HG03039 (cell line): ENCODE measurements around the gene AMER2.

Experiments
- ATAC-seq: cut with Tn5 transposase; IDR thresholded peaks from one replicate; pipeline ENCODE4 v1.9.1; 2021; ENCODE audit warnings: mild to moderate bottlenecking, moderate library complexity; ENCODE audit not compliant: unreplicated experiment

Gene AMER2

GRCh38 chr13:25153736-25154135, 18.4 kb downstream of the AMER2 start:
- ATAC-seq = no peak

- ATAC-seq = no peak
These were observed 20.4 kb downstream of the AMER2 start for GRCh38 chr13:25151626-25152195.

- ATAC-seq = no peak
These were observed 22.4 kb downstream of the AMER2 start for GRCh38 chr13:25149711-25150110.

- ATAC-seq = no peak
These were observed 23.7 kb downstream of the AMER2 start for GRCh38 chr13:25148402-25148771.

DNA sequence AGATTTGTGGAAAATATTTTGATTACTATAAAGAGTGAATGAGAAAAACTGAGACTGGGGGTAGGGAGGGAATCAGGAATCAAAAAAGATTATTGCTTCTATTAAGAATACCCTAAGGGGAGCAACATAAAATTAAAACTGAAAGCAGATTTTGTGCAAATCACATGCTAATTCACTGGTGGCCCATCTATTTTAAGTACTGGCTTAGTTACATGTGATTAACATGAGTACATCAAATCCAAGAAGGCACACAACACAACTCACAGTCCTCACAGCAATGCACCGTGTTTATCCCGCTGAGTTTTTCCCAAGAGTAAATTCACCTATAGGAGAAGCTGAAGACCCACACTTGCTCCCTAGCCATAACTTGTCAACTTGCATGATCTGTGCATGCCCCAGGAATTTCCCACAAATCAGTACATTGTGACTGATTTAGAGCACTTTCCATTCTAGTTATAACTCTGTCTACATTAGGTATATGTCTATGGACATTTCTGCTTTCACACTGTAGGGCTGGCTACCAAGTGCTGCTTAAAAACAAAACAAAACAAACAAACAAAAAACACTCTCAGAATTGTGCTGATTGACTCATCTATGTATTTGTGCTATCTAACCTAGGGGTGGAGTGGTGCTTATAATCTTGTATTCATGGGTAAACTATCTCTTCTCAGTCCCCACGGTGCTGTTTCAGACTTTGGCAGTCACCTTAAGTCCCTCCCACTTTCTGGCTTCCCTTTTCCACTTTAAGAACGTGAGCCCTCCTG, 24.3 kb downstream of the AMER2 start:
- ATAC-seq = peak; percentile 89

DNA sequence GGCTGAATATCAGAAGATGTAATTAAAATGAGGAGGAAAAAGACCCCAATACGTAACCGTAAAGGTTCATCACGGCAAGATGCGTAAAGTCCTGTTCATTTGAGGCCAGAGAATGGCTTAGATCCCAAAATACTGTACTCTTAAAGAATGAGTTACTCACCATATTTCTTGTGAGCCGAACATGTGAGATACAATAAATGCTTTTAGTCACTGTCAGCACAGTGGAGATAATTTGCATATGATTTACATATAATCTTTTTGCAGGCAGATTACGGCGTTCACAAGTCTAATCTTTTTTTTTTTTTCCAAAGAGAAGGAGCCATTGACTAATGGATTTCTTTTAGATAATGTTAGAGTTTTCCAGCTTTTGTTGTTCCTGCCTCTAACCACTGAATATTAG, 28.4 kb downstream of the AMER2 start:
- no peak for ATAC-seq

- no peak for ATAC-seq
These were observed 31.0 kb downstream of the AMER2 start for GRCh38 chr13:25141042-25141441.

- no peak for ATAC-seq
These were observed 34.3 kb downstream of the AMER2 start for GRCh38 chr13:25137788-25138115.

DNA sequence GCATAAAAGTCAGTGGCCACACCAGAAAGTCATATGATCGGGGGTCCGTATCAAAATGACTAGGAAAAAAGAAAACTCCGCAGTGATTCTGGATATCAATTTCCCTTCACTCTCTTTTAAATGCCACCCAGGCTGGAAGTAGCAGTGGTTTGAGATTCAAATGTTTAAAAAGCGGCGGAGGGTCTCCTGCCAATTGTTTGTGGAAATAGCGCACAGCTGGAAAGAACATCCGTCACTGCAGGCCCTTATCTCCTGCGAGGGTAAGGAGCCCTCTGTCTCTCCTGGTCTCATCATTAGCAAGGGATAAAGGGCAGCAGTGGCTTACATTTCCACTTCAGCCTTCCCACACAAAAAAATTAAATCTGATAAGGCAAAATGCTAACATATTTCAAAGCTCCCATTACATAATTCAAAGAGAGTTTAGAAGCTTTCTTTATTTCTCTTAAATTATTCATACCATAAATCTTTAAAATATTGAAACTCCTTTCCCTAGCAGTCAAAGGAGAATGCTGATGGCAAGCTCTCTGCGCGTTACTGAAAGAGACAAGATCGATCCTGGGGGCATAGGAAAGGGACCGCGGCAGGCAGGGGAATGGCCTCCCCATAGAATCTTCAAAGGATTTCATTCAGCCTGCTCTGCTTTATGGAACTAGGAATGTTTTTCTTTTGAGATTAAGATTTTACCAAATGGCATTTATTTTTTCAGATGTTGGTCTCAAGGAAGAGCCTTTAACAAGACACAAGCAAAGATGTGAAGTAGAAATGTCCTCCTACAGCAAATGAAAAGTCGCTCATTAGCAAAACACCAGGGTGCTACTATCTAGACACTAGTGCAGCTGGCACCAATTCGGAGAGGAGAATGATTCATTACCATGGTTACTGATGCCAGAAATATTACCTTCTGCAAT, 35.0 kb downstream of the AMER2 start:
- ATAC-seq = no peak

DNA sequence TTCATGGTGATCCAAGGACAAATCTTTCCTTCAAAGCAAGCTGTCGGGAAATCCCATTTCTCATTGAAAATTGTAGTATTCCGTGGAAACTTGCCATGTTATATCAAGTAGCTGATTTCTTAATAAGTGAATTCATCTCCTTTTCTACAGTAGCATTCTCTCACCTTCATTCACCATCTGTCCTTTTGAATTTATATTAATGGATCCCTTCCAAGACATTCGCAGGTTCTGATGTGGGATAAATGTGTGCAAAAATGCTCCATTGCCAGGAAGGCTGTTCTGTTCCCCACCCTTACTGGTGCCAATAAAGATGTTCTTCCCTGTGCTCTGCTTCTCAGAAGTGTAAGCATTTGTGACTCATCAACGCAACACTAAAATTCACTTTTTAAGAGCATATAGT, 36.2 kb downstream of the AMER2 start:
- no peak for ATAC-seq

DNA sequence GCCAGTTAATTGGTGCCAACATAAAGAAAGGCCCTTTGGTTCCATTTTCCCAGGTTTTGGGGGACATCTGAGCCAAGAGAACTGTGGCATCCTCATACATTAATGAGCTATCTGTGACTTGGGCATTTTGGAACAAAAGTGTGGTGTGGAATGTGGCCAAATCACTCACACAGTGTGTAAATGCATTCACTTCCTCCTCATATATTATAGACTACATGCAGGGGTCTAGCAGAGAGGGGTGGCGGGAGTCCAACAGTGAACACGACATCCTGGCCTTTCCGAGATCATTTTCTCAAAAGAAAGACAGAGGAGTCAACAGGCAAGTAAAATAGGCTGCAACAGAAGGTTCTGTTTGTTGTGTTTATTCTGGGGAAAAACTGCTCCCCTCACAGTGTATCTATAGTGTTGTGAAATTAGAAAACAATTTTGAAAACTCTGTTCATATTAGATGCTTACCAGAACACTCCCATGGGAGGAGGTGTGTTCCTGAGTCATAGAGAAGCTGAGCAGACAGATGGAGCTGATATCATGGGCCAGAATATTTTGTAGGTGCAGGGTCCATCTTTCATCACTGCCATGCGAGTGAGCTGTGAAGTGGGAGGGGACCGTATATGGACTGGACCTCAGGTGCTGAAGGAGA, 39.2 kb downstream of the AMER2 start:
- no peak for ATAC-seq

GRCh38 chr13:25131881-25132420, 40.1 kb downstream of the AMER2 start:
- no peak for ATAC-seq

DNA sequence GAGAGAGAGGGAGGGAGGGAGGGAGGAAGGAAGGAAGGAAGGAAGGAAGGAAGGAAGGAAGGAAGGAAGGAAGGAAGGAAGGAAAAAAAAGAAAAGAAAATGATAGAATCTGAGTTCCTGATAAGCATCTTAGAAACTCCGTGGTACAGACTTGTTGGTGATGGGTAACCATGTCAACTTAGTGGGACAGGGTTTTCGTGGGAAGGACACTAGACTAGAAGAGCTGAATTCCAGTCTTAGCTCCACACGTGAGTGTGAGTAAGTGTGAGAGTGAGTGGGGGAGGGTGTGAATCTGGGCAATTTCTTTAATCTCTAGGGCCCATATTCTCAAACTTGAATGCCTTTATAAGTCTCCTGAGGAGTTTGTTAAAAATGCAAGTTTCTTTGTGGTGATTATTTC, 41.1 kb downstream of the AMER2 start:
- ATAC-seq = no peak

GRCh38 chr13:25118378-25118905, 53.6 kb downstream of the AMER2 start:
- ATAC-seq = no peak

GRCh38 chr13:25117312-25117711, 54.8 kb downstream of the AMER2 start:
- no peak for ATAC-seq

GRCh38 chr13:25116044-25116443, 56.0 kb downstream of the AMER2 start:
- no peak for ATAC-seq

- peak; percentile 53 for ATAC-seq
These were observed 57.9 kb downstream of the AMER2 start for GRCh38 chr13:25114220-25114619.

DNA sequence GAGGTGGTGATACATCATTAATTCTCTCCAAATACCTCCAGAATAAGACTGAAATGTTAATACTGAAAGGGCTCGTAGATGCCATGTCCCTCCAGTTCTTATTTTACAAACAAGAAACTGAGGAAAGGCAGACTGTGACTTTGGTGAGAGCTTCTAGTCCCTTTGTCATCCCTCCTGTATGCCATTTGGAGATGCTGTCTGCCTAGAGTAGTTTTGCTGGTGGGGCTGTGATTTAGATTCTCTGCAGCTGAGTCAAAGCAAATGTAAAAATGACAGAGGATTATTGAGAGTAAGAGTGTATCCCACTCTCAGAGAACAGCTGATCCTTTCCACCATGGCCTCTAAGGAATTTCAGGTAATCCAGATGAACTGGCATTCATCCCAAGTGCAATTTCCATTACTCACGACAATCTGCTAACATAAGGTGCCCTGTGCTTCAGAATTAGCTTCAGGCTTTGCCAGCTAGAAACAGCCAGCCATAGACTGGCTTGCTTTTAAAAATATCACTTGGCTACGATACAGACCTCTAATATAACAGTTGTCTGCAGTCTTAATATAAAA, 59.3 kb downstream of the AMER2 start:
- no peak for ATAC-seq
